ENCODE results near the gene RPS2.

Gene RPS2

DNA sequence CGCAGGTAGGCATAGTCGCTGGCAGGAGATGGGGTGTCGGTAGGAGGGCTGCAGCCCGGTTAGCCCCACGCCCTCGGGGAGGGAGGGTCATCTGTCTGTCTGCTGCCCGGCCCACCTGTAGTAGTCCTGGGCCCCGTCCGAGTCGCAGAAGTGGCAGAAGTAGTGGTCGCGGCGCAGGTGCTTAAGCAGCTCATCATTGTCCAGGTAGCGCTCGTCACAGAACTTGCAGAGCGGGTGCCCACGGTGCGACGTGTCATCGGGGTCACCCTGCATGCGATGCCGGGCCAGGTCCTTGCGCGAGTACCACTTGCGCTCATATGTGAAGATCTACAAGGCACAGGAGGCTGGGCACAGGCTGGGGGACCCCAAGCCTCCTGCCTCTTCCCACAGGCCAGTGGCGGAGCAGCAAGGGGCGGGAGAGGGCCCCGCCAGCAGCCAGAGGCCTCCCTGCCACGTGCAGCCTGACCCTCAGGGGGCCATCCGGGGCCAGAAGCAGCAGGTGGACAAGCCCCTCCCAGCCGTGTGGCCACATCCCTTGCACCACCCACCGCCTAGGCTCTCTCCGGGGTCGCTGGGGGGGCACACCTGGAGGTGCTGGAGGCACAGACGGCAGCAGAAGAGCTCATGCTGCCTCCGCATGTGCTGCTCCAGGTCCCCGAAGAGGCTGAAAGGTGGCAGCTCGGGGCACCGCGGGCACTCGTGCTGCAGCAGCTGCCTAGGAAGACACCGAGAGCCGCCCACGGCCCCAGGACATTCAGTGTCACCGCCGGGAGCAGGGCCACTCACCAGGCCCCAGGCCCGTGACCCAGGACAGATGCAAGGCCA, 38.0 kb upstream of the RPS2 start:
- no peak overlapping the region for H3K4me3 ChIP-seq (ENCODE audit: low read depth, low read length)
- TF ChIP-seq, protein P1, sequence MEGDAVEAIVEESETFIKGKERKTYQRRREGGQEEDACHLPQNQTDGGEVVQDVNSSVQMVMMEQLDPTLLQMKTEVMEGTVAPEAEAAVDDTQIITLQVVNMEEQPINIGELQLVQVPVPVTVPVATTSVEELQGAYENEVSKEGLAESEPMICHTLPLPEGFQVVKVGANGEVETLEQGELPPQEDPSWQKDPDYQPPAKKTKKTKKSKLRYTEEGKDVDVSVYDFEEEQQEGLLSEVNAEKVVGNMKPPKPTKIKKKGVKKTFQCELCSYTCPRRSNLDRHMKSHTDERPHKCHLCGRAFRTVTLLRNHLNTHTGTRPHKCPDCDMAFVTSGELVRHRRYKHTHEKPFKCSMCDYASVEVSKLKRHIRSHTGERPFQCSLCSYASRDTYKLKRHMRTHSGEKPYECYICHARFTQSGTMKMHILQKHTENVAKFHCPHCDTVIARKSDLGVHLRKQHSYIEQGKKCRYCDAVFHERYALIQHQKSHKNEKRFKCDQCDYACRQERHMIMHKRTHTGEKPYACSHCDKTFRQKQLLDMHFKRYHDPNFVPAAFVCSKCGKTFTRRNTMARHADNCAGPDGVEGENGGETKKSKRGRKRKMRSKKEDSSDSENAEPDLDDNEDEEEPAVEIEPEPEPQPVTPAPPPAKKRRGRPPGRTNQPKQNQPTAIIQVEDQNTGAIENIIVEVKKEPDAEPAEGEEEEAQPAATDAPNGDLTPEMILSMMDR (IDR thresholded peaks at IDR 0.05; ENCODE audit: low read depth, low read length) = no peak

DNA sequence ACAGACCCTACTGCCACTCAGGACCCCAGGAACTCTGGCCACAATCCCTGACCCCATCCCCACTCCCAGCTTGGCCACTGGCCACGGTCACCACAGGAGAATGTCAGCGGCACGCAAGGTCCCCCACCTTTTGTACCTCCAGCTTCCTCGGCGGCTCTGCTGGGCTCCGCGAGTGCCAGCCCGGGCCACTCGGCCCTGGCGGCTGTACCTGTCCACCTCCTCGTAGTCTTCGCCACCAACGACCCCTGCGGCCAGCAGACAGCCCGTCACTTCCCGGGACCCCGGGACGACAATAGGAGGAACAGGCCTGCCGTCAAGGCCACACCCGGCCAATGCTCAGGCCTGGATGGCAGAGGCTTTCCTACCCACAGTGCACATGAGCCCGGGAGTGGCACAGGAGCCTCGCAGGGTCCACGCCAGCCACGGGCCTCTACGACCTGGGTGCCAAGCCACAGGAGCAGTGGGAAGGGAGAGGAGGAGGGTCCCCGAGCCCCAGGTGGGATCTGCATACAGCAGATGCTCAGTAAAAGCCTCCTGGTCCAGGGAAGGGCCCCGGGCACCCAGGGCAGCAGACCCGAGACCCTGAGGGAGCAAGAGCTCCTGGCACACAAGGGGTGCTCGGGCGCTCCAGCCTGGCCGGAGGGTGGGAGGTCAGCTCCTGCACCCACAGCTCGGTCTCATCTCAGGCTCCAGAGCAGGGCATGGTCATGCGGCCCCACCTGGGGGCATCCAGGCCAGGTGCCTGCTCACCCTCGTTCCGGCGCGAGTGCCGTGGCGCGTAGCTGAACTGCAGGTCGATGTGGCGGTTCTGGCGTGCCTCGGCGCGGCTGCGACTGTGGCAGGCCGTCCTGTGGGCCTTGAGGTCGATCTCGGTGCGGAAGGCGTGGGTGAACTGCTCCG, 37.1 kb upstream of the RPS2 start:
- TF ChIP-seq, protein P1 (IDR thresholded peaks at IDR 0.05; ENCODE audit: low read depth, low read length) = no peak
- H3K4me3 ChIP-seq (ENCODE audit: low read depth, low read length) = no peak overlapping the region

DNA sequence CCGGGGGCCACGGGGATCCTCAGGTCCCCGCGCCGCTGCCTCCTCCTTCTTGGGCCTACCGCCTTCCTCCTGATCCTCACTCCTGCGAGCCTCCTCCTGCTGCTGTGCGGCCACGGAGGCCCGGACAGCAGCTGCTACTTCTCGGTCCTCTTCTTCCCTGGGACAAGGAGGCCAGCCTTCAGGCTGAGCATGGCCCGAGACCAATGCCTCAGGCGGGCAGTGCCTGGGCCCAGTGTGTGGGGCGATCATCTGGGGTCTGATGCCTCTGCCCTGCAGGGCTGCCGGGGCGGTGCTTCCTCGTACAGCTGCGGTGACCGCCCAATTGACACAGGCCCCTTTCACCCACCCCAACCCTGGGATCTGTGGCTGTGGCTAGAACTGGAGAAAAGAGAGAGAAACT, 36.4 kb upstream of the RPS2 start:
- TF ChIP-seq, protein P1 (IDR thresholded peaks at IDR 0.05; ENCODE audit: low read depth, low read length) = no peak

DNA sequence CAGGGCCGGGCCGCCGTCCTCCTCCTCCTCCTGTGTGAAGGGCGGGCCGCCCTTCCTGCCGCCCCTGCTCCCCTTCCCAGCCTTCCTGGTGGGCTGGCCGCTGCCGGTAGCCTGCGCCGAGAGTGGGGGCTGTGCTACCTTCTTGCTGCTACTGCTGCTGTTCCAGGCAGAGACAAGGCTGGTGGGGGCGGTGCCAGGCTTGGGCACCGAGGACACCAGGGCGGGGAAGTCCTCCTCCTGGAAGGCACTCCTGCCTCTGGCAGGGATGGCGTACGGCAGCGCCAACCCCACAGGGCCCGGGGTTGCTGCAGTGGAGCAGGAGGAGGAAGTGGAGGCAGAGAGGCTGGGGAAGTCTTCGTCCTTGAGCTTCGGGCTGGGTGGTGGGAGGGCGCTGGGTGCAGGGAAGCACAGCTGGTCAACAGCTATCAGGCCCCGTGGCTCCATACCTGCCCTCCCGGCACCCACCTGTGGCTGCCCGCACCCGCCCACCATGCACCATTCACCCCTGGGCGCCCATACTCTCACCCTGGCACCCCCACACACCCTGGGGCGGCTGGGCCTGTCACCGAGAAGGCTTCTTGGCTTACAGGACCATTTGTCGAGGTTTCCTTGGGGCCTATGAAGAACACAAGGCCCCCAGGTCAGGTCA, 35.4 kb upstream of the RPS2 start:
- no peak overlapping the region for H3K4me3 ChIP-seq (ENCODE audit: low read depth, low read length)
- TF ChIP-seq, protein P1 (IDR thresholded peaks at IDR 0.05; ENCODE audit: low read depth, low read length) = no peak

More for the DNA sequence above, 36.4 kb upstream of the RPS2 start:
- H3K4me3 ChIP-seq (ENCODE audit: low read depth, low read length) = no peak overlapping the region

DNA sequence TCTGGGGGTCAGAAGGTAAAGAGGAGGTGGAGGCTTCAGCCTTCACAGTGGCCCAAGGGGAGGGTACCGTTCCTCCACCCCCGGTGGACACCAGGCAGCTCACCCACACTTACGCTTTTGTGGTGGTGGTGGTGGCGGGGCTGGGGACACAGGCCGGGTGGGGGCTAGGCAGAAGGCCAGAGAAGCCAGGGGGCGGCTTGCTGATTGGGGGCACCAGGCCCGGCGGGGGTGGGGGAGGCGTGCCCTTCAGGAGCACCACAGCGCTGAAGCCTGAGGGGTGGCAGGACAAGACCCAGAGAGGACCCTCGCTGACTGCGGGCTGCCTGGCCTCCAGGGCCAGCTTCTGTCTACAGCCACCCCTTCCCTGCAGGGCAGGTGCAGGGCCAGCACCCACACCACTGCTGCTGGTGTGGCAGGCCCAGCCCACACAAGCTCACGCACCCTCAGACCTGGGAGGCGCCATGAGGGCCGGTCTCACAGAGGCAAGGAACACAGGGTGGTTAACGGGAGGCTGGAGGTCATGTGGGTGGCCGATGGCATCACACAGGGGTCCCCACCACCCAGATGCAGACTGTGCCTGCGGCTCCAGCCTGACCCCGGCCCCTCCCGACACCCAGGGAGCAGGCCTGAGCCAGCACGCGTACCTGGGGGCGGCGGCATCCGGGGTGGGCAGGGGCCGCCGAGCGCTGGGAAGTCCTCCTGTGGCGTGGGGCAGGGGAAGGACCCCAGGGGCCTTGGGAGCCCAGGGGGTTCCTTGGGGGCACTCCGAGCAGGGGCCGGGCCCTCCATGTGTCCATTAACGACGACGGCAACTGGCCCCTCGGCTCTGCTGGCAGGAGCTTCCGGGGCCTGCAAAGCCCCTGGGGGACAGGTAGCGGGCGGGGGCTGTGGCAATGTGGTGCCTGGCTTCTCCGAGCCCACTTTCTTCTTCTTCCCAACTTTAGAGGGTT, 34.5 kb upstream of the RPS2 start:
- H3K4me3 ChIP-seq (ENCODE audit: low read depth, low read length) = no peak overlapping the region
- TF ChIP-seq, protein P1 (IDR thresholded peaks at IDR 0.05; ENCODE audit: low read depth, low read length) = no peak

DNA sequence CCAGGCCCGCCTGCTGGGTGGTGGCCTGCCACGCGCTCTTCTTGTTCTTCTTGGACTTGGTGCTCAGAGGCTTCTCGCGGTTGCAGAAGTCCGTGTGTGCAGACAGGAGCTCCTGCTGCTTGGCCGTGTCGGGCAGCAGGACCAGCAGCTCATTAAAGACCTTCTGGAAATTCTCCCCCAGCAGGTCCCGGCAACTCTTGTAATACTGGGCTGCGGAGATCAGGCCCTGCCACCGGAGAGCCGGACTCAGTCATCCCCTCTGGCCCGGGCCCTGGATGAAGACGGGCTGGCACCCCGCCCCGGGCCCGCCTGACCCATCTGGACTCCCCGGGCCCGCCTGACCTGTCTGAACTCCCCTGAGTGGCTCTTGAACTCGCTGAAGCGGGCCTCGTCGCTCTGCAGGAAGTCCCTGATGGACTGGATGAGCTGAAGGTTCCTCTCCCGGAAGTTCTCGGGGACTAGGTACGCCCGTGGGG, 33.8 kb upstream of the RPS2 start:
- H3K4me3 ChIP-seq (ENCODE audit: low read depth, low read length) = no peak overlapping the region
- TF ChIP-seq, protein P1 (IDR thresholded peaks at IDR 0.05; ENCODE audit: low read depth, low read length) = no peak
